B cell (primary cell): ENCODE results near the gene NCOA1. TPM values are rescaled to one million over a fixed set of nuclear protein-coding genes. Genes with fewer than 3 reads are reported as not detected.

Experiments used
- ATAC-seq: fragments of 200-7000 bp; cut with Tn5 transposase; one replicate; pipeline ENCODE4 v1.10.0; 2021; ENCODE audit warnings: low read depth, mild to moderate bottlenecking, moderate number of reproducible peaks, moderate library complexity
- CTCF ChIA-PET: fragments of 350-600 bp; sonication (Branson Sonifier 250); formaldehyde crosslinking; loops from one replicate; lab custom pipeline; 2021; ENCODE audit warnings: antibody characterized with exemption, inconsistent platforms; lab: Charles Lee
- POLR2A ChIA-PET: fragments of 350-600 bp; sonication (Branson Sonifier 250); formaldehyde crosslinking; loops from one replicate; lab custom pipeline; 2021; ENCODE audit warnings: antibody characterized with exemption; lab: Charles Lee
- DNase-seq: peaks from one replicate; pipeline ENCODE4 v3.0.0; 2013
- H2AFZ ChIP-seq: 2 replicates; pipeline ENCODE4 v1.6.1; 2012; ENCODE audit warnings: mild to moderate bottlenecking, low read depth, low read length; ENCODE audit not compliant: insufficient read depth, poor library complexity, severe bottlenecking
- H3K27ac ChIP-seq, 2 donors: 1 replicate in 1 of 2; 2 replicates in 1 of 2; pipeline ENCODE4 v1.5.1; 2012 to 2013; ENCODE audit warnings: low read length in 2 of 2, mild to moderate bottlenecking in 2 of 2, moderate library complexity in 1 of 2
- H3K27me3 ChIP-seq, 4 experiments: fragments of 200-600 bp in 1 of 4; sonication (generic) in 1 of 4; replicated peaks in 1 of 4; 1 replicate in 2 of 4; 2 replicates in 2 of 4; pipeline versions ENCODE4 v1.6.1 to v1.7.0; 2013 to 2016; ENCODE audit warnings: low read length in 3 of 4, mild to moderate bottlenecking in 2 of 4, mixed read lengths in 1 of 4, moderate library complexity in 1 of 4; ENCODE audit not compliant: insufficient read depth in 4 of 4, control insufficient read depth in 3 of 4; ENCODE audit errors: control extremely low read depth in 1 of 4
- H3K36me3 ChIP-seq, 2 experiments: replicated peaks in 1 of 2; 1 replicate in 1 of 2; 2 replicates in 1 of 2; pipeline versions ENCODE4 v1.6.1 to v1.7.1; 2013; ENCODE audit warnings: low read length in 1 of 2; ENCODE audit not compliant: insufficient read depth in 2 of 2, control insufficient read depth in 1 of 2; ENCODE audit errors: control extremely low read depth in 1 of 2, extremely low read depth in 1 of 2
- H3K4me1 ChIP-seq, 2 donors: fragments of 200-600 bp in 1 of 2; sonication (generic) in 1 of 2; 1 replicate in 1 of 2; 2 replicates in 1 of 2; pipeline versions ENCODE4 v1.5.1 to v1.6.1; 2013 to 2017; ENCODE audit warnings: low read length in 2 of 2; ENCODE audit not compliant: control insufficient read depth in 2 of 2, insufficient read depth in 2 of 2
- H3K4me2 ChIP-seq: replicated peaks from 2 replicates; pipeline ENCODE3; 2012; ENCODE audit warnings: mild to moderate bottlenecking, low read depth, low read length; ENCODE audit not compliant: poor library complexity, severe bottlenecking
- H3K4me3 ChIP-seq, 5 experiments: fragments of 200-600 bp in 1 of 5; sonication (generic) in 1 of 5; 1 replicate in 3 of 5; 2 replicates in 2 of 5; pipeline versions ENCODE4 v1.5.1 to v1.7.0; 2011 to 2016; ENCODE audit warnings: low read length in 4 of 5, mild to moderate bottlenecking in 4 of 5, low read depth in 2 of 5, control low read depth in 1 of 5, moderate library complexity in 1 of 5; ENCODE audit not compliant: insufficient read depth in 1 of 5; ENCODE audit errors: control extremely low read depth in 1 of 5, extremely low read depth in 1 of 5
- H3K79me2 ChIP-seq: fragments of 200-600 bp; sonication (generic); one replicate; pipeline ENCODE4 v1.6.0; 2016; ENCODE audit warnings: low read length; ENCODE audit not compliant: control insufficient read depth, insufficient read depth
- H3K9ac ChIP-seq: fragments of 200-600 bp; sonication (generic); 2 replicates; pipeline ENCODE4 v1.6.1; 2017; ENCODE audit warnings: mild to moderate bottlenecking, low read length, moderate library complexity
- H3K9me3 ChIP-seq, 3 donors: one replicate each; pipeline versions ENCODE4 v1.6.1 to v1.7.1; 2013; ENCODE audit warnings: low read length in 2 of 3; ENCODE audit not compliant: control insufficient read depth in 2 of 3, insufficient read depth in 1 of 3; ENCODE audit errors: control extremely low read depth in 1 of 3
- H4K20me1 ChIP-seq: 2 replicates; pipeline ENCODE4 v1.6.0; 2012; ENCODE audit warnings: mild to moderate bottlenecking, low read length; ENCODE audit not compliant: insufficient read depth, control insufficient read depth, poor library complexity, severe bottlenecking
- H3K27ac Mint-ChIP-seq: one replicate; pipeline ENCODE4 v1.8.0; 2021; ENCODE audit warnings: mixed read lengths
- H3K27me3 Mint-ChIP-seq: one replicate; pipeline ENCODE4 v1.8.0; 2021; ENCODE audit warnings: mixed read lengths
- H3K4me1 Mint-ChIP-seq: one replicate; pipeline ENCODE4 v1.8.0; 2021; ENCODE audit warnings: mixed read lengths
- H3K4me3 Mint-ChIP-seq: one replicate; pipeline ENCODE4 v1.8.0; 2021; ENCODE audit warnings: mixed read lengths
- H3K9me3 Mint-ChIP-seq: one replicate; pipeline ENCODE4 v1.8.0; 2022; ENCODE audit warnings: mixed read lengths; ENCODE audit not compliant: insufficient read depth
- CTCF ChIP-seq: fragments of 200-600 bp; IDR thresholded peaks from one replicate; pipeline ENCODE4 v1.8.0; 2022; ENCODE audit warnings: antibody characterized with exemption, mild to moderate bottlenecking
- EZH2 ChIP-seq: IDR thresholded peaks from 2 replicates; pipeline ENCODE4 v1.6.1; 2012; ENCODE audit warnings: borderline replicate concordance, low read depth, mild to moderate bottlenecking, moderate library complexity, low read length; ENCODE audit not compliant: insufficient read depth, poor library complexity, severe bottlenecking
- WGBS: methylation state at CpG from one replicate; pipeline ENCODE4 v1.1.5; 2013; ENCODE audit warnings: missing lambda C conversion rate; ENCODE audit not compliant: insufficient coverage; 5-methylcytosine and 5-hydroxymethylcytosine counted together
- intact Hi-C: fragments of 100-400 bp; cut with micrococcal nuclease; formaldehyde crosslinking; loops from one replicate; pipeline ENCODE4 v1.10.0; 2022
- polyA plus RNA-seq: library from polyadenylated mRNA; depleted of rRNA; stranded (reverse); fragments of >200 nt; gene quantifications from 2 replicates; pipeline ENCODE4 v1.2.3, GENCODE V29; 2012
- total RNA-seq, 2 donors: library from RNA; stranded (reverse); fragments of 120-200 nt in 1 of 2; gene quantifications; 1 replicate in 1 of 2; 2 replicates in 1 of 2; pipeline versions ENCODE4 v1.2.3 to v1.2.4, GENCODE V29; 2013 to 2022

The NCOA1 gene
- total and polyA plus RNA-seq, 2 donors (not counting 1 experiment from before 2014, with no cell fraction given): 11.6 to 49.1 TPM

GRCh38 chr2:24658531-24659202 is 167.6 kb downstream of the NCOA1 start:
- Histone ChIP-seq H3K27me3 (no peaks in the 10 kb centered on the region), H3K36me3 (peaks cover 0 to 5% of the 10 kb centered on the region in 2 experiments), H3K9ac (no peak overlapping the region), H3K27ac (no peak overlapping the region), H3K4me1 (no peaks in the 10 kb centered on the region), H3K9me3 (no peaks in the 10 kb centered on the region), H2AFZ (no peak overlapping the region), H3K4me2 (no peak overlapping the region), H4K20me1 (no peaks in the 10 kb centered on the region), H3K79me2 (no peaks in the 10 kb centered on the region), H3K4me3 (no peak overlapping the region)
- ChIA-PET POLR2A (no interaction called here), CTCF (no interaction called here)
- intact Hi-C loops: no loop called here
- H3K27me3 Mint-ChIP-seq: no peaks in the 10 kb centered on the region
- no peak for ATAC-seq
- WGBS: 100% methylated on average over 1 of the region's 4 CpGs
- H3K4me3 Mint-ChIP-seq: no peak overlapping the region
- peaks cover 2% of the 10 kb centered on the region for H3K9me3 Mint-ChIP-seq
- no peak for DNase-seq
- TF ChIP-seq CTCF: no peak
- TF ChIP-seq EZH2: no peak
- H3K4me1 Mint-ChIP-seq: peaks cover 17% of the 10 kb centered on the region
- H3K27ac Mint-ChIP-seq: no peak overlapping the region

GRCh38 chr2:24659862-24660261 is 168.8 kb downstream of the NCOA1 start:
- Mint-ChIP-seq H3K9me3 (peaks cover 2% of the 10 kb centered on the region), H3K4me3 (no peak overlapping the region), H3K4me1 (peaks cover 10% of the 10 kb centered on the region), H3K27me3 (no peaks in the 10 kb centered on the region), H3K27ac (no peak overlapping the region)
- Histone ChIP-seq H4K20me1 (no peaks in the 10 kb centered on the region), H3K79me2 (no peaks in the 10 kb centered on the region), H3K4me2 (no peak overlapping the region), H3K9ac (no peak overlapping the region), H2AFZ (no peak overlapping the region), H3K27me3 (no peaks in the 10 kb centered on the region), H3K4me3 (no peak overlapping the region), H3K36me3 (peaks cover 0 to 5% of the 10 kb centered on the region in 2 experiments), H3K9me3 (no peaks in the 10 kb centered on the region), H3K27ac (no peak overlapping the region), H3K4me1 (no peaks in the 10 kb centered on the region)
- DNase-seq: no peak
- TF ChIP-seq EZH2 (no peak), CTCF (no peak)
- POLR2A ChIA-PET: no interaction called here
- CTCF ChIA-PET: interaction anchor here (0.9 kb wide), 1 partner anchor 11 kb away, joined by 3 read pairs; no protein-coding TSS in a partner anchor
- no CpG with 5 or more reads among the region's 1 CpG for WGBS
- ATAC-seq: no peak
- intact Hi-C loops: no loop called here
